Motor neuron (in vitro differentiated cells): Measurements from ENCODE around the gene PHF14. TPM values are rescaled to one million over a fixed set of nuclear protein-coding genes. Genes with fewer than 3 reads are reported as not detected.

ENCODE experiments used
- ATAC-seq, 8 experiments: fragments of 200-7000 bp; cut with Tn5 transposase; replicated peaks in 6 of 8; 2 replicates each; pipeline ENCODE4 v1.8.0; 2021; ENCODE audit warnings: mild to moderate bottlenecking in 8 of 8, moderate library complexity in 8 of 8
- H3K27ac ChIP-seq, 2 donors: fragments of 250-450 bp; sonication (Bioruptor Pico); 2 replicates each; pipeline ENCODE4 v1.9.0; 2021; ENCODE audit warnings: antibody characterized with exemption in 2 of 2, mild to moderate bottlenecking in 2 of 2, moderate library complexity in 1 of 2
- H3K4me1 ChIP-seq, 2 donors: fragments of 250-450 bp; sonication (Bioruptor Pico); replicated peaks in 1 of 2; 2 replicates each; pipeline ENCODE4 v1.6.1; 2021; ENCODE audit warnings: antibody characterized with exemption in 2 of 2, mild to moderate bottlenecking in 2 of 2, moderate library complexity in 1 of 2
- H3K4me3 ChIP-seq, 5 donors: fragments of 250-450 bp; sonication (Bioruptor Pico); 2 replicates each; pipeline ENCODE4 v1.9.0; 2021; ENCODE audit warnings: antibody characterized with exemption in 5 of 5, mild to moderate bottlenecking in 5 of 5, moderate library complexity in 4 of 5
- WGBS, 10 experiments: fragments of 450-650 bp; shearing (Covaris generic); methylation state at CpG; one replicate each; pipeline ENCODE4 v1.0.0; 2022; 5-methylcytosine and 5-hydroxymethylcytosine counted together
- in situ Hi-C, 9 experiments: fragments of 400-800 bp; cut with MboI; loops; one replicate each; pipeline ENCODE4 v1.15.0; 2021; ENCODE audit warnings: low sequenced_read_pairs in 9 of 9, low pct_unique_long_range_greater_than_20kb in 2 of 9; ENCODE audit not compliant: unreplicated experiment in 9 of 9
- total RNA-seq, 8 experiments: library from RNA; unstranded; fragments of 300-600 nt; gene quantifications; 2 replicates each; pipeline versions ENCODE4 v1.2.3 to v1.2.4, GENCODE V29; 2022

Gene PHF14
- total RNA-seq, 8 experiments from 2014 or later: 34.9 to 101 (median 77.4) TPM

- Histone ChIP-seq H3K4me1 (peaks cover 24 to 57% of the 10 kb centered on the region in 2 donors), H3K27ac (no peak overlapping the region), H3K4me3 (no peak overlapping the region)
- 20 to 100% (median 97%) methylated on average over 1 to 2 of the region's 2 CpGs; no CpG with 5 or more reads in 2 of the 10 experiments for WGBS, 10 experiments
- no peak for ATAC-seq
- in situ Hi-C loops: loop anchor here in 1 of 9 experiments (25.0 kb wide), 1 partner anchor 273 kb away; a partner anchor contains a TSS
These were observed 236.7 kb downstream of the PHF14 start for GRCh38 chr7:11210374-11210773.

GRCh38 chr7:11212080-11212711 is 238.5 kb downstream of the PHF14 start:
- H3K4me3 ChIP-seq: no peak overlapping the region
- peak; percentile 20 to 95 (median 68) for ATAC-seq
- WGBS, 10 experiments: 0 to 61% (median 21%) methylated on average over 1 to 4 of the region's 4 CpGs; no CpG with 5 or more reads in 1 of the 10 experiments
- in situ Hi-C loops: loop anchor here in 1 of 9 experiments (25.0 kb wide), 1 partner anchor 275 kb away; a partner anchor contains a TSS
- H3K27ac ChIP-seq: no peak overlapping the region
- peaks cover 11 to 39% of the 10 kb centered on the region in 2 donors for H3K4me1 ChIP-seq

- Histone ChIP-seq H3K4me3 (no peak overlapping the region), H3K27ac (no peak overlapping the region), H3K4me1 (peaks cover 11 to 32% of the 10 kb centered on the region in 2 donors)
- 0 to 78% (median 67%) methylated on average over 1 of the region's 1 CpG; no CpG with 5 or more reads in 3 of the 10 experiments for WGBS, 10 experiments
- in situ Hi-C loops: loop anchor here in 1 of 9 experiments (25.0 kb wide), 1 partner anchor 276 kb away; a partner anchor contains a TSS
- peak in 4 of 8 experiments; percentile 8 to 69 (median 36) for ATAC-seq
These were observed 239.1 kb downstream of the PHF14 start for GRCh38 chr7:11212816-11213215.

GRCh38 chr7:11213266-11213665 is 239.6 kb downstream of the PHF14 start:
- Histone ChIP-seq H3K4me3 (no peak overlapping the region), H3K4me1 (peaks cover 10 to 28% of the 10 kb centered on the region in 2 donors), H3K27ac (no peak overlapping the region)
- in situ Hi-C loops: loop anchor here in 1 of 9 experiments (25.0 kb wide), 1 partner anchor 276 kb away; a partner anchor contains a TSS
- WGBS, 10 experiments: 20 to 86% (median 75%) methylated on average over 1 of the region's 1 CpG; no CpG with 5 or more reads in 4 of the 10 experiments
- ATAC-seq: no peak

- H3K27ac ChIP-seq: no peak overlapping the region
- 83 to 100% (median 87%) methylated on average over 1 to 2 of the region's 2 CpGs; no CpG with 5 or more reads in 4 of the 10 experiments for WGBS, 10 experiments
- no peak for ATAC-seq
- H3K4me3 ChIP-seq: no peak overlapping the region
- in situ Hi-C loops: loop anchor here in 1 of 9 experiments (25.0 kb wide), 1 partner anchor 279 kb away; a partner anchor contains a TSS
- peaks cover 0 to 8% of the 10 kb centered on the region in 2 donors for H3K4me1 ChIP-seq
These were observed 242.6 kb downstream of the PHF14 start for GRCh38 chr7:11216276-11216675.

GRCh38 chr7:11217848-11218565 is 244.3 kb downstream of the PHF14 start:
- H3K27ac ChIP-seq: no peak overlapping the region
- WGBS, 10 experiments: 16 to 90% (median 86%) methylated on average over 1 to 6 of the region's 6 CpGs
- no peak for ATAC-seq
- H3K4me1 ChIP-seq: peaks cover 0 to under 1% of the 10 kb centered on the region in 2 donors
- in situ Hi-C loops: loop anchor here in 1 of 9 experiments (25.0 kb wide), 1 partner anchor 281 kb away; a partner anchor contains a TSS
- no peak overlapping the region for H3K4me3 ChIP-seq
